ENCODE data around the gene NUCKS1. TPM values are rescaled to one million over a fixed set of nuclear protein-coding genes. Genes with fewer than 3 reads are reported as not detected.
A peak's percentile ranks its signal among the peaks of the same experiment; 100 is the strongest.

The NUCKS1 gene
- total and polyA plus RNA-seq, 10 of the 15 experiments (the other 5 are each of a cell fraction or from before 2014, with no cell fraction given): 40.5 to 135 (median 55.5) TPM

DNA sequence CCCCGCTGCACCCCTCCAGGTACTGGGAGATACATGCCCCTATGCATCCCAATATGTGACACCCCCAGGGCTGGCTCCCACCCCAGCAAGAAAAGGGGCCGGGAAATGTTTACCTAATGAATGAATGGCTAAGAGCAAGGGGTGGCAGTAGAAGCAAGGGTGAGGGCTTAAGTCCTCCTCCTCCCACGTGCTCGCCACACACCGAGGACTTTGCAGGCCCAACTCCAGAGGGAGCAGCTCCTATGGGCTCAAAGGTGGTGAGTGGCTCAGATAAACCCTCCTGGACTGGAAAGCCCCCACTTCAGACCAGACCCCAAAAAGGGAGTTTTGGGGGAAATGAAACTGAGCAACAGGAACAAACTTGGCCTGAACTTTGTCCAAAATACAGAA is 81.0 kb downstream of the NUCKS1 start (continued):
- peak; percentile 69; the same call in 1 of the 2 replicates for TF ChIP-seq TBL1XR1 (IDR thresholded peaks at IDR 0.05; ENCODE audit: low read depth, low read length)
- TF ChIP-seq ZNF24 (IDR thresholded peaks at IDR 0.05): 0 out of 2 replicates have a peak, but pooled peaks have one; percentile 23
- peak; percentile 93 for TF ChIP-seq MAX (IDR thresholded peaks at IDR 0.05; ENCODE audit: low read depth, low read length)
- 0 out of 2 replicates have a peak, but pooled peaks have one; percentile 30 for TF ChIP-seq NFIC (IDR thresholded peaks at IDR 0.05; ENCODE audit: low read depth, low read length)
- TF ChIP-seq EGR1 (IDR thresholded peaks at IDR 0.05; ENCODE audit: borderline replicate concordance in 1 of 2, low read depth in 2 of 2, low read length in 2 of 2): 0 out of 3 replicates have a peak, but pooled peaks of 1 of the 2 experiments have one; percentile 4
- 0 out of 2 replicates have a peak, but pooled peaks have one; percentile 37 for TF ChIP-seq MTA3 (IDR thresholded peaks at IDR 0.05; ENCODE audit: borderline replicate concordance, low read length)
- peak; percentile 6 for TF ChIP-seq SP1 (IDR thresholded peaks at IDR 0.05; ENCODE audit: low read depth, low read length)
- peak; percentile 48; the same call in 1 of the 2 replicates for TF ChIP-seq FOXM1 (IDR thresholded peaks at IDR 0.05; ENCODE audit: low read depth, low read length)
- no peak for TF ChIP-seq E2F8 (IDR thresholded peaks at IDR 0.05; ENCODE audit: low read depth, partially characterized antibody)
- peak; percentile 72 to 74; a peak in 3 of 4 replicates for TF ChIP-seq BHLHE40 (IDR thresholded peaks at IDR 0.05; ENCODE audit: borderline replicate concordance in 1 of 2, low read depth in 2 of 2, low read length in 1 of 2)
- no peak for TF ChIP-seq TARDBP (IDR thresholded peaks at IDR 0.05; ENCODE audit: borderline replicate concordance)
- TF ChIP-seq EP300 (IDR thresholded peaks at IDR 0.05; ENCODE audit: borderline replicate concordance in 1 of 2, control insufficient read depth in 1 of 2, low read depth in 2 of 2, low read length in 2 of 2): peak; percentile 22 to 61; a peak in 2 of 4 replicates
- no peak for TF ChIP-seq CUX1 (IDR thresholded peaks at IDR 0.05; ENCODE audit: insufficient replicate concordance, low read depth, low read length)
- TF ChIP-seq RAD51 (IDR thresholded peaks at IDR 0.05): peak; percentile 65; the same call in 1 of the 2 replicates
- 0 out of 3 replicates have a peak, but pooled peaks have one; percentile 17 for TF ChIP-seq POU2F2 (IDR thresholded peaks at IDR 0.05; ENCODE audit: borderline replicate concordance, low read depth, low read length)
- no peak for TF ChIP-seq NRF1 (conservative IDR thresholded peaks at IDR 0.05; ENCODE audit: low read depth, low read length)
- TF ChIP-seq CHD4 (IDR thresholded peaks at IDR 0.05): no peak
- TF ChIP-seq, protein P1, sequence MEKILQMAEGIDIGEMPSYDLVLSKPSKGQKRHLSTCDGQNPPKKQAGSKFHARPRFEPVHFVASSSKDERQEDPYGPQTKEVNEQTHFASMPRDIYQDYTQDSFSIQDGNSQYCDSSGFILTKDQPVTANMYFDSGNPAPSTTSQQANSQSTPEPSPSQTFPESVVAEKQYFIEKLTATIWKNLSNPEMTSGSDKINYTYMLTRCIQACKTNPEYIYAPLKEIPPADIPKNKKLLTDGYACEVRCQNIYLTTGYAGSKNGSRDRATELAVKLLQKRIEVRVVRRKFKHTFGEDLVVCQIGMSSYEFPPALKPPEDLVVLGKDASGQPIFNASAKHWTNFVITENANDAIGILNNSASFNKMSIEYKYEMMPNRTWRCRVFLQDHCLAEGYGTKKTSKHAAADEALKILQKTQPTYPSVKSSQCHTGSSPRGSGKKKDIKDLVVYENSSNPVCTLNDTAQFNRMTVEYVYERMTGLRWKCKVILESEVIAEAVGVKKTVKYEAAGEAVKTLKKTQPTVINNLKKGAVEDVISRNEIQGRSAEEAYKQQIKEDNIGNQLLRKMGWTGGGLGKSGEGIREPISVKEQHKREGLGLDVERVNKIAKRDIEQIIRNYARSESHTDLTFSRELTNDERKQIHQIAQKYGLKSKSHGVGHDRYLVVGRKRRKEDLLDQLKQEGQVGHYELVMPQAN (conservative IDR thresholded peaks at IDR 0.05): peak; percentile 31; the same call in 1 of the 2 replicates

Data from GM12878 (cell line).